Thoracic aorta (tissue), 2 donors: ENCODE data around the gene NFIA. TPM values are rescaled to one million over a fixed set of nuclear protein-coding genes. Genes with fewer than 3 reads are reported as not detected.

Source experiments
- ATAC-seq: fragments of 150-250 bp; one replicate; pipeline ENCODE4 v1.8.0; 2017; ENCODE audit warnings: low read depth; ENCODE audit not compliant: insufficient number of reproducible peaks, low FRiP score
- DNase-seq: peaks from one replicate; pipeline ENCODE4 v3.0.0-alpha.2; 2020; ENCODE audit warnings: low spot score
- H3K27ac ChIP-seq, 2 donors: fragments of 200-600 bp; sonication (generic); 1 replicate in 1 of 2; 2 replicates in 1 of 2; pipeline ENCODE4 v1.5.1; 2016; ENCODE audit warnings: mild to moderate bottlenecking in 2 of 2, moderate library complexity in 2 of 2
- H3K27me3 ChIP-seq: fragments of 200-600 bp; sonication (generic); replicated peaks from 2 replicates; pipeline ENCODE4 v1.6.0; 2016; ENCODE audit warnings: mild to moderate bottlenecking; ENCODE audit not compliant: insufficient read depth
- H3K36me3 ChIP-seq: fragments of 200-600 bp; sonication (generic); one replicate; pipeline ENCODE4 v1.5.1; 2016
- H3K4me1 ChIP-seq, 2 donors: fragments of 200-600 bp; sonication (generic); 1 replicate in 1 of 2; 2 replicates in 1 of 2; pipeline versions ENCODE4 v1.5.1 to v1.6.0; 2016; ENCODE audit warnings: low read depth in 2 of 2, mild to moderate bottlenecking in 1 of 2; ENCODE audit not compliant: control insufficient read depth in 1 of 2
- H3K4me3 ChIP-seq: fragments of 200-600 bp; sonication (generic); 2 replicates; pipeline ENCODE4 v1.5.1; 2016; ENCODE audit warnings: mild to moderate bottlenecking
- H3K9me3 ChIP-seq: fragments of 200-600 bp; sonication (generic); 2 replicates; pipeline ENCODE4 v1.5.1; 2016
- total RNA-seq, 2 donors: library from RNA; depleted of rRNA; stranded (reverse); fragments of >200 nt; gene quantifications; one replicate each; pipeline versions ENCODE4 v1.1.0 to v1.2.3, GENCODE V29; 2016
- TF ChIP-seq, protein P1 (sequence below): fragments of 200-600 bp; sonication (generic); IDR thresholded peaks from one replicate; pipeline ENCODE4 v1.5.1; 2019; ENCODE audit warnings: antibody characterized with exemption

The NFIA gene
- total RNA-seq, 2 donors from 2014 or later, result 99.8 to 118 TPM

- Histone ChIP-seq H3K4me3 (peak overlapping the region; percentile 49), H3K27me3 (no peaks in the 10 kb centered on the region), H3K27ac (peak overlapping the region; percentile 78 to 88), H3K36me3 (no peaks in the 10 kb centered on the region), H3K4me1 (peaks cover 35 to 97% of the 10 kb centered on the region in 2 donors), H3K9me3 (no peaks in the 10 kb centered on the region)
- DNase-seq (no peak), ATAC-seq (no peak)
- TF ChIP-seq, protein P1, sequence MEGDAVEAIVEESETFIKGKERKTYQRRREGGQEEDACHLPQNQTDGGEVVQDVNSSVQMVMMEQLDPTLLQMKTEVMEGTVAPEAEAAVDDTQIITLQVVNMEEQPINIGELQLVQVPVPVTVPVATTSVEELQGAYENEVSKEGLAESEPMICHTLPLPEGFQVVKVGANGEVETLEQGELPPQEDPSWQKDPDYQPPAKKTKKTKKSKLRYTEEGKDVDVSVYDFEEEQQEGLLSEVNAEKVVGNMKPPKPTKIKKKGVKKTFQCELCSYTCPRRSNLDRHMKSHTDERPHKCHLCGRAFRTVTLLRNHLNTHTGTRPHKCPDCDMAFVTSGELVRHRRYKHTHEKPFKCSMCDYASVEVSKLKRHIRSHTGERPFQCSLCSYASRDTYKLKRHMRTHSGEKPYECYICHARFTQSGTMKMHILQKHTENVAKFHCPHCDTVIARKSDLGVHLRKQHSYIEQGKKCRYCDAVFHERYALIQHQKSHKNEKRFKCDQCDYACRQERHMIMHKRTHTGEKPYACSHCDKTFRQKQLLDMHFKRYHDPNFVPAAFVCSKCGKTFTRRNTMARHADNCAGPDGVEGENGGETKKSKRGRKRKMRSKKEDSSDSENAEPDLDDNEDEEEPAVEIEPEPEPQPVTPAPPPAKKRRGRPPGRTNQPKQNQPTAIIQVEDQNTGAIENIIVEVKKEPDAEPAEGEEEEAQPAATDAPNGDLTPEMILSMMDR, result no peak
Measured at GRCh38 chr1:61190618-61191432, 108.5 kb downstream of the NFIA start.

GRCh38 chr1:61191433-61191720, 109.0 kb downstream of the NFIA start:
- no peaks in the 10 kb centered on the region for H3K27me3 ChIP-seq
- DNase-seq, result no peak
- peaks cover 30 to 97% of the 10 kb centered on the region in 2 donors for H3K4me1 ChIP-seq
- H3K36me3 ChIP-seq, result no peaks in the 10 kb centered on the region
- peak overlapping the region; percentile 49 for H3K4me3 ChIP-seq
- TF ChIP-seq, protein P1, result no peak
- ATAC-seq, result no peak
- H3K9me3 ChIP-seq, result no peaks in the 10 kb centered on the region
- H3K27ac ChIP-seq, result peak overlapping the region; percentile 78 to 88

DNA sequence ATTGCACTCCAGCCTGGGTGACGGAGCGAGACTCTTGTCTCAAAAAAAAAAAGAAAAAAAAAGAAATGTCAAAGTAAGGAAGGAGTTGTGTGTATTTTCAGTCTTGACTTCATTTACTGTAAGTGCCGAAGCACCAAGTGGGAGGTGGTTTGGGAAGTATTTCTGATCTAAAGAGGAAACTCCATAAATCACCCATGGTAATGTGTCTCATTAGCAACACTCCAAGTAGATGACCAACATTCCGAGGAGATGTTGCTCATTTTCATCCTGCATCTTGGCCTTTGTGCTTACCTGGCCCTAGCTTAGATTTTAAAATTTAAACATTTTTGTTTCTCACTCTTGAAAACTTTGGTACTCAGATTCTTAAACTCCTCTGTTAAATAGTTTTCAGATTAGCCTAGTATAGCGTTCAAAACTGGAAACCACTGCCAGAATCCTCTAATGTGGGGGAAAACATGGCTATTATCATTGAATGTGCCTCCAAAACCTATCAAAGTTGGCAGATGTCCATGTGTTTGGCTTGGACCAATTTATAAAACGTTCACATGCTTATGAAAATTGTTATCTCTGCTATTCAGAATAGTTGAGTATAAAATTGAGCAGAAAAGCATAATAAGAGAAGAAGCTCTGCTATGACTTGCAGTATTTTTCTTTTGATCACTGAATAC, 110.4 kb downstream of the NFIA start:
- H3K4me1 ChIP-seq, result peaks cover 33 to 97% of the 10 kb centered on the region in 2 donors
- TF ChIP-seq, protein P1, result no peak
- H3K27ac ChIP-seq, result peak overlapping the region; percentile 78 to 88
- peak overlapping the region; percentile 7 for H3K4me3 ChIP-seq
- no peak for ATAC-seq
- H3K36me3 ChIP-seq, result no peaks in the 10 kb centered on the region
- no peaks in the 10 kb centered on the region for H3K9me3 ChIP-seq
- no peak for DNase-seq
- no peaks in the 10 kb centered on the region for H3K27me3 ChIP-seq

DNA sequence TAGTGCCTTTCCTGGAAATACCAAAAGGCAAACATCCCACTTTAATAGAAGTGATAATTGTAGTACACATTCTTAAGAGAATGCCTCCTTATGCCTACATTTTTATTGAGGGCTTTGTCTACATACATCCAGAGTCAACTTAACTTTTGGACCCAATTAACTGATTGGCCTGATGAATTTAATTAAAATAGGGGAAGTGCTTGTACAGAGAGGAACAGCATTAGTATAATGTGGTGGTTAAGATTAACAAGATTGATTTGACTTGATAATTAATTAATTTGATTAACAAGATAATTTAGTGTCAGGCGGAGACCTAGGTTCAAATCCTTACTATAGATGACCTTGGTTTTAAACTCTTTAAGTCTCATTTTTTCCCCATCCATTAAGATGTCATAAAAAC, 111.4 kb downstream of the NFIA start:
- H3K9me3 ChIP-seq, result no peaks in the 10 kb centered on the region
- peak overlapping the region; percentile 78 to 88 for H3K27ac ChIP-seq
- TF ChIP-seq, protein P1, result no peak
- peaks cover 33 to 97% of the 10 kb centered on the region in 2 donors for H3K4me1 ChIP-seq
- DNase-seq (no peak), ATAC-seq (no peak)
- no peaks in the 10 kb centered on the region for H3K27me3 ChIP-seq
- H3K36me3 ChIP-seq, result no peaks in the 10 kb centered on the region
- no peak overlapping the region for H3K4me3 ChIP-seq

- Histone ChIP-seq H3K27me3 (no peaks in the 10 kb centered on the region), H3K27ac (peak overlapping the region; percentile 78 to 88), H3K36me3 (no peaks in the 10 kb centered on the region), H3K9me3 (no peaks in the 10 kb centered on the region), H3K4me3 (peak overlapping the region; percentile 6), H3K4me1 (peaks cover 35 to 95% of the 10 kb centered on the region in 2 donors)
- TF ChIP-seq, protein P1, result no peak
- no peak for DNase-seq
- no peak for ATAC-seq
Measured at GRCh38 chr1:61198554-61198953, 116.2 kb downstream of the NFIA start.
